HFF-Myc (cell line): ENCODE data around the gene TREML4.

ENCODE experiments used
- DNase-seq: peaks from one replicate; pipeline ENCODE4 v3.0.0-alpha.2; 2011; ENCODE audit warnings: low read depth; ENCODE audit errors: extremely low read depth
- H3K4me3 ChIP-seq: replicated peaks from 2 replicates; pipeline ENCODE4 v1.5.1; 2011; ENCODE audit warnings: low read depth, mild to moderate bottlenecking, control low read depth, low read length
- TF ChIP-seq, protein P1 (sequence below): IDR thresholded peaks from 2 replicates; pipeline ENCODE4 v1.5.1; 2012; ENCODE audit warnings: mild to moderate bottlenecking, low read depth, low read length, control low read depth; ENCODE audit errors: missing control alignments

TREML4 gene

GRCh38 chr6:41262401-41262800, 34.3 kb downstream of the TREML4 start:
- no peak overlapping the region for H3K4me3 ChIP-seq
- DNase-seq = no peak
- TF ChIP-seq, protein P1, sequence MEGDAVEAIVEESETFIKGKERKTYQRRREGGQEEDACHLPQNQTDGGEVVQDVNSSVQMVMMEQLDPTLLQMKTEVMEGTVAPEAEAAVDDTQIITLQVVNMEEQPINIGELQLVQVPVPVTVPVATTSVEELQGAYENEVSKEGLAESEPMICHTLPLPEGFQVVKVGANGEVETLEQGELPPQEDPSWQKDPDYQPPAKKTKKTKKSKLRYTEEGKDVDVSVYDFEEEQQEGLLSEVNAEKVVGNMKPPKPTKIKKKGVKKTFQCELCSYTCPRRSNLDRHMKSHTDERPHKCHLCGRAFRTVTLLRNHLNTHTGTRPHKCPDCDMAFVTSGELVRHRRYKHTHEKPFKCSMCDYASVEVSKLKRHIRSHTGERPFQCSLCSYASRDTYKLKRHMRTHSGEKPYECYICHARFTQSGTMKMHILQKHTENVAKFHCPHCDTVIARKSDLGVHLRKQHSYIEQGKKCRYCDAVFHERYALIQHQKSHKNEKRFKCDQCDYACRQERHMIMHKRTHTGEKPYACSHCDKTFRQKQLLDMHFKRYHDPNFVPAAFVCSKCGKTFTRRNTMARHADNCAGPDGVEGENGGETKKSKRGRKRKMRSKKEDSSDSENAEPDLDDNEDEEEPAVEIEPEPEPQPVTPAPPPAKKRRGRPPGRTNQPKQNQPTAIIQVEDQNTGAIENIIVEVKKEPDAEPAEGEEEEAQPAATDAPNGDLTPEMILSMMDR = no peak

DNA sequence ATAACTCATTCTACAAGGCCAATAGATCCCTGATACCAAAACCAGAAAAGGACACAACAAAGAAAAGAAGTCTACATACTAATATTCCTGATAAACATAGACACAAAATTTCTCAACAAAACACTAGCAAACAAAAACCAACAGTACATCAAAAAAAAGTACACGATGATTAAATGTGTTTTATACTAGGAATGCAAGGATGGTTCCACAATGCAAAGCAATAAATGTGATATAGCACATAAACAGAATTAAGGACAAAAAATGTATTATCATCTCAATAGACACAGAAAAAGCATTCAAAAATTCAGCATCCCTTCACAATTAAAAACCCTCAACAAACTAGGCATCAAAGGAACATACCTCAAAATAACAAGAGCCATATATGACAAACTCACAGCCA, 35.1 kb downstream of the TREML4 start:
- TF ChIP-seq, protein P1 = no peak
- H3K4me3 ChIP-seq = no peak overlapping the region
- DNase-seq = no peak

DNA sequence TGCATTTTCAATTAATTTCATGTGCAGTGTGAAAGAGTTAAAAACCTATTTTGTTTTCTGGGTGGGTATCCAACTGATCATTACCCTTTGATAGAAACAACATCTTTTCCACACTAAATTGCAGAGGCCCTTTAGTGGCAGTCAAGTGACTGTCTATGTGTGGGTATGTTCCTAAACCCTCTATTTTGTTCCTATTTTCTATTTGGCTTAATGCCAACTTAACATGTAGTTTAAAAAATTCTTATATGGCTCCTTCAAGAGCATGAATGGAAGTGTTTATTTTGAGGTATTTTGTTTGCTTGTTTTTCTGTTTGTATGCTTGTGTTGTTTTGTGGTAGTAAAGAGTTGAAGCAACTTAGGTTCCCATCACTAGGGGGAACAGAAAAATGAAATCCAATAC, 38.4 kb downstream of the TREML4 start:
- H3K4me3 ChIP-seq = no peak overlapping the region
- TF ChIP-seq, protein P1 = no peak
- DNase-seq = no peak

DNA sequence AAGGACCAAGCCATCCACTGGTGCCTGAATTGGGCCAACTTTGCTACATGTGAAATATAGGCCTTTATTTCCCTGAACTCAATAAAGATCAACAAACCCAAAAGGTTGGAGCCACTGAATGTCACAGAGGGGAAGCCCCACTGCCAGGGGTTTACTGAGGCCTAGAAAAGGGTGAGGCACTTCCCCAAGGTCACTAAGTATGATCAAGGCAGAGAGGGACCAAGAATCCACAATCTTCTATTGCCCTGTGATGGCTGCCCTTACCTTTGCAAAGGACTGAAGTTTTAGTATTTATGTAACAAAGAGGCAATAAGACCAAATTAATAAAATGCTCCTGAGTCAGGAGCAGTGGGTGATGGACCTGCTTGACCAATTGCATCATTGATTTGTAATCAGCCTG, 40.3 kb downstream of the TREML4 start:
- TF ChIP-seq, protein P1 = no peak
- DNase-seq = no peak
- H3K4me3 ChIP-seq = no peak overlapping the region

DNA sequence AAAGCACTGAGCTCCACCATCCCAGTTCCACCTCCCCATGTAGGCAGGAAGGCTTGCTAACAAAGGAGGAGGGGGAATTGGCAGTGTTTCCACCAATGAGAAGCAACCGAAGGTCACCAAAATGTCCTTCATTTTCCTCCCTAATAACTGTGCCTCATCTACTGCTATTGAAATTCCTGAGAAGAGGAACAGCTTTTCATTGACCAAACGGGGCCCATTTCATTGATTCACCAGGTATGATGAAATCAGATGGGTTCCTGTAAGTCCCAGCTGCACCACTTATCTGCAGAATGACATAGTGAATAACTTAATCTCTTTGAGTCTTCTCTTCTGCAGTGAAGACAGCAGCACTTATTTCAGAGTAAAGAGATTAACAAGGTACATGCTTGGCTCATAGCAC, 41.0 kb downstream of the TREML4 start:
- DNase-seq = no peak
- TF ChIP-seq, protein P1 = no peak
- H3K4me3 ChIP-seq = no peak overlapping the region

- TF ChIP-seq, protein P1 = no peak
- DNase-seq = no peak
- no peak overlapping the region for H3K4me3 ChIP-seq
Observed at GRCh38 chr6:41269716-41270115, 41.6 kb downstream of the TREML4 start.

- no peak overlapping the region for H3K4me3 ChIP-seq
- no peak for DNase-seq
- TF ChIP-seq, protein P1 = no peak
Observed at GRCh38 chr6:41271901-41272395, 43.8 kb downstream of the TREML4 start.
